ENCODE measurements around the gene TSC22D1. TPM values are rescaled to one million over a fixed set of nuclear protein-coding genes. Genes with fewer than 3 reads are reported as not detected.

Gene TSC22D1
- total RNA-seq, 1 experiment from 2014 or later: 194 TPM

DNA sequence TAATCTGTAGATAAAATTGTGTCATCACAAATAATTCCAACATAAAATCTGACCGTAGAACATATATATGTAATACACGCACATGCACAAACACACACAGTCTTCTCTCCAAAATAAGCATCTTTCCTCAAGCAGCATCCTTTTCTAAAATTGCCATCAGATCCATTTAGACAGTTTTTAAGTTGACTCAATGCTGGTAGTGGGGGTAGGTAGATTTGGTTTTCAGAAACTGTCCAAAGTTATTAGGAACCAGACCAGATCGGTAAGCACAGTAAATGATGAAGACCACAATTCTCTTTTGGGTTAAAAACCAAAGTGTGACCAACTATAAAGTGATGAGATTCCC lies 137.9 kb downstream of the TSC22D1 start:
- Histone ChIP-seq H3K9me3 (ENCODE audit: low read length) (no peaks in the 10 kb centered on the region), H3K4me2 (ENCODE audit: low read length) (no peak overlapping the region), H3K36me3 (ENCODE audit: low read depth, low read length) (peaks cover 30% of the 10 kb centered on the region), H3K4me3 (ENCODE audit: low read length) (no peak overlapping the region), H2AFZ (ENCODE audit: low read length) (no peak overlapping the region), H3K9me2 (replicated peaks; ENCODE audit: low read length) (no peaks in the 10 kb centered on the region), H3F3A (ENCODE audit: low read length, unreplicated experiment) (no peaks in the 10 kb centered on the region), H3K27me3 (ENCODE audit: low read length) (no peaks in the 10 kb centered on the region), H3K9ac (ENCODE audit: low read length) (peak overlapping the region; percentile 100), H3K79me2 (ENCODE audit: low read length) (peaks cover 37% of the 10 kb centered on the region), H4K20me1 (ENCODE audit: low read length) (peaks cover 29% of the 10 kb centered on the region), H3K27ac (ENCODE audit: low read length) (peak overlapping the region; percentile 90; the same call in 1 of the 2 replicates), H3K4me1 (ENCODE audit: insufficient read depth, low read length) (peaks cover 22% of the 10 kb centered on the region)
- ChIA-PET POLR2A (ENCODE audit: unreplicated experiment) (no interaction called here), CTCF (no interaction called here)
- intact Hi-C loops (cut with micrococcal nuclease): loop anchor here (1.0 kb wide), 4 partner anchors 33 to 533 kb away; no protein-coding TSS in a partner anchor
- no peak for DNase-seq
- TF ChIP-seq, protein P1, sequence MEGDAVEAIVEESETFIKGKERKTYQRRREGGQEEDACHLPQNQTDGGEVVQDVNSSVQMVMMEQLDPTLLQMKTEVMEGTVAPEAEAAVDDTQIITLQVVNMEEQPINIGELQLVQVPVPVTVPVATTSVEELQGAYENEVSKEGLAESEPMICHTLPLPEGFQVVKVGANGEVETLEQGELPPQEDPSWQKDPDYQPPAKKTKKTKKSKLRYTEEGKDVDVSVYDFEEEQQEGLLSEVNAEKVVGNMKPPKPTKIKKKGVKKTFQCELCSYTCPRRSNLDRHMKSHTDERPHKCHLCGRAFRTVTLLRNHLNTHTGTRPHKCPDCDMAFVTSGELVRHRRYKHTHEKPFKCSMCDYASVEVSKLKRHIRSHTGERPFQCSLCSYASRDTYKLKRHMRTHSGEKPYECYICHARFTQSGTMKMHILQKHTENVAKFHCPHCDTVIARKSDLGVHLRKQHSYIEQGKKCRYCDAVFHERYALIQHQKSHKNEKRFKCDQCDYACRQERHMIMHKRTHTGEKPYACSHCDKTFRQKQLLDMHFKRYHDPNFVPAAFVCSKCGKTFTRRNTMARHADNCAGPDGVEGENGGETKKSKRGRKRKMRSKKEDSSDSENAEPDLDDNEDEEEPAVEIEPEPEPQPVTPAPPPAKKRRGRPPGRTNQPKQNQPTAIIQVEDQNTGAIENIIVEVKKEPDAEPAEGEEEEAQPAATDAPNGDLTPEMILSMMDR (conservative IDR thresholded peaks at IDR 0.05; ENCODE audit: low read depth, low read length): no peak
- no peak for TF ChIP-seq EZH2phosphoT487 (IDR thresholded peaks at IDR 0.05; ENCODE audit: borderline replicate concordance, low read length)
- no peak for TF ChIP-seq EZH2 (IDR thresholded peaks at IDR 0.05; ENCODE audit: low read length, unreplicated experiment)
- ATAC-seq: no peak
- BruUV-seq (replicated peaks): no TSS peak

DNA sequence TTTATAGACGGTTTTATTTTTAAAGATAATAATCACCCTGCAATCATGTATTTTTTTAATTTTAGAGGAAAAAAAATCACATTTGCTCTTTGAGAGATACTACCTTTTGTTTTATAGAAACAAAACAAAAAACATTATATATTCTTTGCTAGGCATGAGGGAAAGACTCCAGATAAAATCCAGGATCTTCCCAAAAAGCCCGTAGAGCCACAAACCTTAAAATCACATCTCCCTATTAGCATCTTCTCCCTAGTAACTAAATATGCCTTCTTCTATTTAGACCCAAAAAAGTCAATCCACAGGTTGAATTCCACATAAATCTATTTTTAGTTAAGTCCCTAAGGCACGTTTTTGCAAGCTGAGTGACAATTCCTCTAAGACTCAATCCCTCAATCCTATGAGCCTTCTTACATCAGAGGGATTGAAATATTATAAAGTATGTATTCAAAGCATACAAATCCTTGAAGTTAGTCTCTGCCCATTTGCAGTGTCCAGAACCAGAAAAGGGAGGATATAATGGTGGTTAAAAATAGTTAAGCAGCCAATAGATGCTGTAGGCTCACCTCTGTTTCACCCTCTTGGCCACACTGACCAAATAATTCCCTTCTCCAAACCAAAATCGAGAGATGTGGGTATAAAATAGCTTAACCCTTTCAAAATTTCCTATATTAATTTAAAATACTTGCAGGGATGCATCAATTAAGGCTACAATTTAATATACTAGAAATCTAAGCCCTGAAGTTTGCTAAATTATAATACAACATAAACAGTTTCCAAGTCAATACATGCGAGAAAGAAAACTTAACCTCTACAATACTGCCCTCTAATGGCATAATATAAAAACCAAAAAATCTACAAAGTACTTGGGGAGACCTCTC lies 138.5 kb downstream of the TSC22D1 start:
- Histone ChIP-seq H4K20me1 (ENCODE audit: low read length) (peaks cover 29% of the 10 kb centered on the region), H3K9ac (ENCODE audit: low read length) (peak overlapping the region; percentile 100), H3K9me3 (ENCODE audit: low read length) (no peaks in the 10 kb centered on the region), H3K4me1 (ENCODE audit: insufficient read depth, low read length) (peaks cover 22% of the 10 kb centered on the region), H3K79me2 (ENCODE audit: low read length) (peaks cover 37% of the 10 kb centered on the region), H3K36me3 (ENCODE audit: low read depth, low read length) (peaks cover 30% of the 10 kb centered on the region), H3K4me2 (ENCODE audit: low read length) (peak overlapping the region; percentile 85), H2AFZ (ENCODE audit: low read length) (0 out of 2 replicates have a peak overlapping the region, but pooled peaks have one; percentile 54), H3K4me3 (ENCODE audit: low read length) (peak overlapping the region; percentile 72), H3K9me2 (replicated peaks; ENCODE audit: low read length) (no peaks in the 10 kb centered on the region), H3K27me3 (ENCODE audit: low read length) (no peaks in the 10 kb centered on the region), H3F3A (ENCODE audit: low read length, unreplicated experiment) (no peaks in the 10 kb centered on the region), H3K27ac (ENCODE audit: low read length) (peak overlapping the region; percentile 90)
- TF ChIP-seq EZH2phosphoT487 (IDR thresholded peaks at IDR 0.05; ENCODE audit: borderline replicate concordance, low read length) (no peak), EZH2 (IDR thresholded peaks at IDR 0.05; ENCODE audit: low read length, unreplicated experiment) (no peak)
- TF ChIP-seq, protein P1 (conservative IDR thresholded peaks at IDR 0.05; ENCODE audit: low read depth, low read length): peak; percentile 68
- DNase-seq (peak; percentile 75), ATAC-seq (0 out of 2 replicates have a peak, but pooled peaks have one; percentile 7)
- BruUV-seq (replicated peaks): TSS peak; percentile 23
- ChIA-PET POLR2A (ENCODE audit: unreplicated experiment) (interaction anchor here (0.5 to 1.5 kb wide), 21 partner anchors 21 to 528 kb away, joined by 3 to 20 read pairs (median 5); no protein-coding TSS in a partner anchor), CTCF (interaction anchor here (0.6 to 1.3 kb wide), 6 partner anchors 73 to 532 kb away, joined by 3 to 7 read pairs (median 4); no protein-coding TSS in a partner anchor)
- intact Hi-C loops (cut with micrococcal nuclease): loop anchor here (1.0 kb wide), 6 partner anchors 34 to 532 kb away; no protein-coding TSS in a partner anchor
